ENCODE measurements around the gene SPIN1.

The SPIN1 gene

GRCh38 chr9:88420227-88420626 lies 32.0 kb downstream of the SPIN1 start:
- Histone ChIP-seq H3K9me3 (ENCODE audit: insufficient read depth, low read length) (peaks cover 88% of the 10 kb centered on the region), H3K9ac (ENCODE audit: insufficient read length, low read depth) (no peak overlapping the region), H3K36me3 (ENCODE audit: insufficient read depth, insufficient read length, low read length) (peaks cover 68% of the 10 kb centered on the region), H3K4me3 (ENCODE audit: insufficient read length, low read depth) (no peak overlapping the region), H3K27me3 (ENCODE audit: insufficient read depth, insufficient read length) (no peaks in the 10 kb centered on the region), H3K4me1 (ENCODE audit: insufficient read depth, insufficient read length) (no peaks in the 10 kb centered on the region)
- DNase-seq (ENCODE audit: low read depth, low spot score) = no peak
- TF ChIP-seq SUZ12 (IDR thresholded peaks at IDR 0.05; ENCODE audit: extremely low read depth, insufficient read depth, insufficient read length) (no peak), YY1 (IDR thresholded peaks at IDR 0.05; ENCODE audit: insufficient read depth, insufficient read length) (no peak), ZNF274 (IDR thresholded peaks at IDR 0.05; ENCODE audit: low read depth, low read length) (no peak)

GRCh38 chr9:88421348-88421747 lies 33.1 kb downstream of the SPIN1 start:
- H3K27me3 ChIP-seq (ENCODE audit: insufficient read depth, insufficient read length) = no peaks in the 10 kb centered on the region
- H3K4me3 ChIP-seq (ENCODE audit: insufficient read length, low read depth) = no peak overlapping the region
- H3K36me3 ChIP-seq (ENCODE audit: insufficient read depth, insufficient read length, low read length) = peaks cover 60% of the 10 kb centered on the region
- no peak for TF ChIP-seq SUZ12 (IDR thresholded peaks at IDR 0.05; ENCODE audit: extremely low read depth, insufficient read depth, insufficient read length)
- no peak for TF ChIP-seq YY1 (IDR thresholded peaks at IDR 0.05; ENCODE audit: insufficient read depth, insufficient read length)
- no peak for TF ChIP-seq ZNF274 (IDR thresholded peaks at IDR 0.05; ENCODE audit: low read depth, low read length)
- no peaks in the 10 kb centered on the region for H3K4me1 ChIP-seq (ENCODE audit: insufficient read depth, insufficient read length)
- H3K9ac ChIP-seq (ENCODE audit: insufficient read length, low read depth) = no peak overlapping the region
- peaks cover 77% of the 10 kb centered on the region for H3K9me3 ChIP-seq (ENCODE audit: insufficient read depth, low read length)
- DNase-seq (ENCODE audit: low read depth, low spot score) = no peak

GRCh38 chr9:88425538-88425950 lies 37.3 kb downstream of the SPIN1 start:
- no peak overlapping the region for H3K9ac ChIP-seq (ENCODE audit: insufficient read length, low read depth)
- DNase-seq (ENCODE audit: low read depth, low spot score) = no peak
- H3K4me1 ChIP-seq (ENCODE audit: insufficient read depth, insufficient read length) = peaks cover 4% of the 10 kb centered on the region
- no peak overlapping the region for H3K4me3 ChIP-seq (ENCODE audit: insufficient read length, low read depth)
- H3K27me3 ChIP-seq (ENCODE audit: insufficient read depth, insufficient read length) = no peaks in the 10 kb centered on the region
- H3K36me3 ChIP-seq (ENCODE audit: insufficient read depth, insufficient read length, low read length) = peaks cover 69% of the 10 kb centered on the region
- no peak for TF ChIP-seq ZNF274 (IDR thresholded peaks at IDR 0.05; ENCODE audit: low read depth, low read length)
- TF ChIP-seq SUZ12 (IDR thresholded peaks at IDR 0.05; ENCODE audit: extremely low read depth, insufficient read depth, insufficient read length) = no peak
- no peak for TF ChIP-seq YY1 (IDR thresholded peaks at IDR 0.05; ENCODE audit: insufficient read depth, insufficient read length)
- peaks cover 36% of the 10 kb centered on the region for H3K9me3 ChIP-seq (ENCODE audit: insufficient read depth, low read length)

GRCh38 chr9:88426651-88427050 lies 38.4 kb downstream of the SPIN1 start:
- no peaks in the 10 kb centered on the region for H3K27me3 ChIP-seq (ENCODE audit: insufficient read depth, insufficient read length)
- H3K9ac ChIP-seq (ENCODE audit: insufficient read length, low read depth) = no peak overlapping the region
- DNase-seq (ENCODE audit: low read depth, low spot score) = no peak
- TF ChIP-seq ZNF274 (IDR thresholded peaks at IDR 0.05; ENCODE audit: low read depth, low read length) (no peak), YY1 (IDR thresholded peaks at IDR 0.05; ENCODE audit: insufficient read depth, insufficient read length) (no peak), SUZ12 (IDR thresholded peaks at IDR 0.05; ENCODE audit: extremely low read depth, insufficient read depth, insufficient read length) (no peak)
- peaks cover 4% of the 10 kb centered on the region for H3K4me1 ChIP-seq (ENCODE audit: insufficient read depth, insufficient read length)
- H3K36me3 ChIP-seq (ENCODE audit: insufficient read depth, insufficient read length, low read length) = peaks cover 66% of the 10 kb centered on the region
- peaks cover 25% of the 10 kb centered on the region for H3K9me3 ChIP-seq (ENCODE audit: insufficient read depth, low read length)
- H3K4me3 ChIP-seq (ENCODE audit: insufficient read length, low read depth) = no peak overlapping the region

- Histone ChIP-seq H3K36me3 (ENCODE audit: insufficient read depth, insufficient read length, low read length) (peaks cover 65% of the 10 kb centered on the region), H3K9me3 (ENCODE audit: insufficient read depth, low read length) (0 out of 2 replicates have a peak, but pooled peaks cover 2% of the 10 kb centered on the region), H3K9ac (ENCODE audit: insufficient read length, low read depth) (no peak overlapping the region), H3K4me3 (ENCODE audit: insufficient read length, low read depth) (no peak overlapping the region), H3K4me1 (ENCODE audit: insufficient read depth, insufficient read length) (peaks cover 4% of the 10 kb centered on the region), H3K27me3 (ENCODE audit: insufficient read depth, insufficient read length) (no peaks in the 10 kb centered on the region)
- TF ChIP-seq SUZ12 (IDR thresholded peaks at IDR 0.05; ENCODE audit: extremely low read depth, insufficient read depth, insufficient read length) = no peak
- no peak for TF ChIP-seq YY1 (IDR thresholded peaks at IDR 0.05; ENCODE audit: insufficient read depth, insufficient read length)
- no peak for TF ChIP-seq ZNF274 (IDR thresholded peaks at IDR 0.05; ENCODE audit: low read depth, low read length)
- no peak for DNase-seq (ENCODE audit: low read depth, low spot score)
These were observed 41.6 kb downstream of the SPIN1 start for GRCh38 chr9:88429595-88430430.

GRCh38 chr9:88433583-88434255 lies 45.5 kb downstream of the SPIN1 start:
- H3K36me3 ChIP-seq (ENCODE audit: insufficient read depth, insufficient read length, low read length) = peaks cover 63% of the 10 kb centered on the region
- TF ChIP-seq SUZ12 (IDR thresholded peaks at IDR 0.05; ENCODE audit: extremely low read depth, insufficient read depth, insufficient read length) (no peak), ZNF274 (IDR thresholded peaks at IDR 0.05; ENCODE audit: low read depth, low read length) (no peak), YY1 (IDR thresholded peaks at IDR 0.05; ENCODE audit: insufficient read depth, insufficient read length) (no peak)
- no peak for DNase-seq (ENCODE audit: low read depth, low spot score)
- no peak overlapping the region for H3K4me3 ChIP-seq (ENCODE audit: insufficient read length, low read depth)
- H3K9ac ChIP-seq (ENCODE audit: insufficient read length, low read depth) = no peak overlapping the region
- H3K9me3 ChIP-seq (ENCODE audit: insufficient read depth, low read length) = no peaks in the 10 kb centered on the region
- H3K27me3 ChIP-seq (ENCODE audit: insufficient read depth, insufficient read length) = no peaks in the 10 kb centered on the region
- H3K4me1 ChIP-seq (ENCODE audit: insufficient read depth, insufficient read length) = peaks cover 4% of the 10 kb centered on the region

- no peaks in the 10 kb centered on the region for H3K9me3 ChIP-seq (ENCODE audit: insufficient read depth, low read length)
- DNase-seq (ENCODE audit: low read depth, low spot score) = no peak
- H3K4me1 ChIP-seq (ENCODE audit: insufficient read depth, insufficient read length) = no peaks in the 10 kb centered on the region
- H3K4me3 ChIP-seq (ENCODE audit: insufficient read length, low read depth) = no peak overlapping the region
- TF ChIP-seq SUZ12 (IDR thresholded peaks at IDR 0.05; ENCODE audit: extremely low read depth, insufficient read depth, insufficient read length) = no peak
- TF ChIP-seq ZNF274 (IDR thresholded peaks at IDR 0.05; ENCODE audit: low read depth, low read length) = no peak
- TF ChIP-seq YY1 (IDR thresholded peaks at IDR 0.05; ENCODE audit: insufficient read depth, insufficient read length) = no peak
- no peaks in the 10 kb centered on the region for H3K27me3 ChIP-seq (ENCODE audit: insufficient read depth, insufficient read length)
- H3K9ac ChIP-seq (ENCODE audit: insufficient read length, low read depth) = no peak overlapping the region
- H3K36me3 ChIP-seq (ENCODE audit: insufficient read depth, insufficient read length, low read length) = peaks cover 53% of the 10 kb centered on the region
These were observed 47.1 kb downstream of the SPIN1 start for GRCh38 chr9:88435336-88435735.

All from NT2/D1 (cell line).